ENCODE data around the gene CHMP6. TPM values are rescaled to one million over a fixed set of nuclear protein-coding genes. Genes with fewer than 3 reads are reported as not detected.
"Not testable (repeated sequence)": the region's sequence is repeated elsewhere in the genome, so short reads cannot be mapped to it uniquely, and the experiment has no call there.

Gene CHMP6
- total RNA-seq, 4 donors from 2014 or later = 19.8 to 36.7 (median 26.1) TPM

GRCh38 chr17:81016575-81016974 is 24.9 kb downstream of the CHMP6 start:
- WGBS, 2 donors = 92 to 93% methylated on average over 2 of the region's 2 CpGs
- intact Hi-C loops (cut with DNase I; ENCODE audit: low total_unique reads) = loop anchor here (10.0 kb wide), 1 partner anchor 478 kb away; no protein-coding TSS in a partner anchor
- TF ChIP-seq POLR2A (IDR thresholded peaks at IDR 0.05) = no peak
- H3K4me3 ChIP-seq (ENCODE audit: low read depth, poor library complexity, severe bottlenecking) = no peak overlapping the region
- DNase-seq (ENCODE audit: low spot score in 2 of 2) = no peak

- intact Hi-C loops (cut with DNase I; ENCODE audit: low total_unique reads) = loop anchor here (10.0 kb wide), 1 partner anchor 477 kb away; no protein-coding TSS in a partner anchor
- not testable (repeated sequence) for H3K4me3 ChIP-seq (ENCODE audit: low read depth, poor library complexity, severe bottlenecking); DNase-seq (ENCODE audit: low spot score in 2 of 2)
- WGBS, 2 donors = 96 to 99% methylated on average over 4 of the region's 4 CpGs
Observed at GRCh38 chr17:81017330-81017729, 25.7 kb downstream of the CHMP6 start.

GRCh38 chr17:81018044-81018802 is 26.6 kb downstream of the CHMP6 start:
- DNase-seq (ENCODE audit: low spot score in 2 of 2) = no peak
- intact Hi-C loops (cut with DNase I; ENCODE audit: low total_unique reads) = loop anchor here (10.0 kb wide), 1 partner anchor 477 kb away; no protein-coding TSS in a partner anchor
- 31 to 41% methylated on average over 29 of the region's 29 CpGs for WGBS, 2 donors

GRCh38 chr17:81019563-81020442 is 28.2 kb downstream of the CHMP6 start:
- DNase-seq (ENCODE audit: low spot score in 2 of 2) = no peak
- TF ChIP-seq CTCF (IDR thresholded peaks at IDR 0.05) = no peak
- TF ChIP-seq POLR2A (IDR thresholded peaks at IDR 0.05) = no peak
- 86 to 91% methylated on average over 19 to 22 of the region's 24 CpGs for WGBS, 2 donors
- no peak overlapping the region for H3K4me3 ChIP-seq (ENCODE audit: low read depth, poor library complexity, severe bottlenecking)
- intact Hi-C loops (cut with DNase I; ENCODE audit: low total_unique reads) = loop anchor here (5.0 to 10.0 kb wide), 3 partner anchors 77 to 475 kb away; partner anchors contain the start of genes NDUFAF8 and TEPSIN

More at GRCh38 chr17:81018044-81018802, 26.6 kb downstream of the CHMP6 start:
- peak overlapping the region; percentile 1 for H3K4me3 ChIP-seq (ENCODE audit: low read depth, poor library complexity, severe bottlenecking)
- TF ChIP-seq CTCF (IDR thresholded peaks at IDR 0.05) = no peak
- no peak for TF ChIP-seq POLR2A (IDR thresholded peaks at IDR 0.05)

GRCh38 chr17:81020443-81020766 is 28.8 kb downstream of the CHMP6 start:
- 81 to 85% methylated on average over 11 of the region's 11 CpGs for WGBS, 2 donors
- no peak for DNase-seq (ENCODE audit: low spot score in 2 of 2)
- intact Hi-C loops (cut with DNase I; ENCODE audit: low total_unique reads) = loop anchor here (5.0 to 10.0 kb wide), 2 partner anchors 77 to 214 kb away; partner anchors contain the start of genes NDUFAF8 and TEPSIN

More at GRCh38 chr17:81020443-81020766, 28.8 kb downstream of the CHMP6 start:
- no peak overlapping the region for H3K4me3 ChIP-seq (ENCODE audit: low read depth, poor library complexity, severe bottlenecking)
- TF ChIP-seq CTCF (IDR thresholded peaks at IDR 0.05) = no peak
- no peak for TF ChIP-seq POLR2A (IDR thresholded peaks at IDR 0.05)

Measured in lower leg skin (tissue), 4 donors.